NCI-H82 treated with DMSO at 0.1 percent for 48 hours (cell line): ENCODE data around the gene GUCY2D.
"Not testable (repeated sequence)": the region's sequence is repeated elsewhere in the genome, so short reads cannot be mapped to it uniquely, and the experiment has no call there.

Source experiments
- DNase-seq: peaks from one replicate; lab custom pipeline; 2025; ENCODE audit not compliant: unreplicated experiment; lab: John Stamatoyannopoulos, UW

The GUCY2D gene

GRCh38 chr17:8015236-8015956 is 13.0 kb downstream of the GUCY2D start:
- no peak for DNase-seq

- no peak for DNase-seq
These were observed 13.7 kb downstream of the GUCY2D start for GRCh38 chr17:8015957-8016631.

GRCh38 chr17:8016632-8017424 is 14.4 kb downstream of the GUCY2D start:
- DNase-seq, result no peak

GRCh38 chr17:8018436-8018835 is 16.0 kb downstream of the GUCY2D start:
- DNase-seq, result peak; percentile 42

- DNase-seq, result peak; percentile 99
These were observed 16.8 kb downstream of the GUCY2D start for GRCh38 chr17:8019166-8019565.

- DNase-seq, result no peak
These were observed 17.5 kb downstream of the GUCY2D start for GRCh38 chr17:8019665-8020650.

- DNase-seq, result no peak
These were observed 18.6 kb downstream of the GUCY2D start for GRCh38 chr17:8020776-8021564.

- no peak for DNase-seq
These were observed 19.3 kb downstream of the GUCY2D start for GRCh38 chr17:8021565-8022359.

- no peak for DNase-seq
These were observed 20.1 kb downstream of the GUCY2D start for GRCh38 chr17:8022360-8023003.

GRCh38 chr17:8024161-8024560 is 21.7 kb downstream of the GUCY2D start:
- DNase-seq, result not testable (repeated sequence)

GRCh38 chr17:8025176-8025911 is 22.9 kb downstream of the GUCY2D start:
- peak; percentile 75 for DNase-seq

GRCh38 chr17:8029121-8029520 is 26.7 kb downstream of the GUCY2D start:
- no peak for DNase-seq

- no peak for DNase-seq
These were observed 28.8 kb downstream of the GUCY2D start for GRCh38 chr17:8031261-8031661.

- DNase-seq, result no peak
These were observed 29.5 kb downstream of the GUCY2D start for GRCh38 chr17:8031950-8032349.

GRCh38 chr17:8032442-8032841 is 30.0 kb downstream of the GUCY2D start:
- no peak for DNase-seq

- DNase-seq, result no peak
These were observed 36.7 kb downstream of the GUCY2D start, which contains the start of gene ALOX15B for GRCh38 chr17:8038954-8039610. TSS of gene ALOX15B (plus strand) at chr17:8039059. CDS start at chr17:8039156, 97 bp downstream.

GRCh38 chr17:8039611-8040168 is 37.3 kb downstream of the GUCY2D start:
- DNase-seq, result no peak
